SIG-M5 (cell line): ENCODE results near the gene POLR3B.
"Not testable (repeated sequence)": the region's sequence is repeated elsewhere in the genome, so short reads cannot be mapped to it uniquely, and the experiment has no call there.

Experiments
- DNase-seq: peaks from one replicate; lab custom pipeline; 2025; lab: John Stamatoyannopoulos, UW

The POLR3B gene

DNA sequence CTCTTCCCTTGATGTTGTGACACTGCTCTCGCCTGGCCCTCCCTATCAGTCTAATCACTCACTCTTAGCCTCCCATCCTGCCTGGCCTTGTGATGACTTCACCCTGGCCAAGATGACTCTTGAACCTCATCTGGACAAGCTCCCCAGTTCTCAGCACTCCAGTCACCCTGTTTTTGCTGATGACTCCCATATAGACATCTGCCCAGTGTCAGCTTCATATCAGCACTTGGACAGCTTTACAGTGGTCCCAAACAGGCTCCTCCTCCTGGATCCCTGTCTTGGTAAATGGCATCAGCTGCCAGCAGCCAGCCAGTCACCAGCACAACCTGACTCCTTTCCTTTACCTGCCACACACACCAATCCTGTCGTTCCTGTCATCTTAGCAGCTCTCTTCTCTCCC is 104.2 kb downstream of the POLR3B start:
- no peak for DNase-seq

DNA sequence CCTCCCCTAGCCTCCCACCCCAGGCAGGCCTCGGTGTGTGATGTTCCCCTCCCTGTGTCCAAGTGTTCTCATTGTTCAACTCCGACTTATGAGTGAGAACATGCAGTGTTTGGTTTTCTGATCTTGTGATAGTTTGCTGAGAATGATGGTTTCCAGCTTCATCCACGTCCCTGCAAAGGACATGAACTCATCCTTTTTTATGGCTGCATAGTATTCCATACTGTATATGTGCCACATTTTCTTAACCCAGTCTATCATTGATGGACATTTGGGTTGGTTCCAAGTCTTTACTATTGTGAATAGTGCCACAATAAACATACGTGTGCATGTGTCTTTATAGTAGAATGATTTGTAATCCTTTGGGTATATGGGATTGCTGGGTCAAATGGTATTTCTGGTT is 108.1 kb downstream of the POLR3B start:
- not testable (repeated sequence) for DNase-seq

DNA sequence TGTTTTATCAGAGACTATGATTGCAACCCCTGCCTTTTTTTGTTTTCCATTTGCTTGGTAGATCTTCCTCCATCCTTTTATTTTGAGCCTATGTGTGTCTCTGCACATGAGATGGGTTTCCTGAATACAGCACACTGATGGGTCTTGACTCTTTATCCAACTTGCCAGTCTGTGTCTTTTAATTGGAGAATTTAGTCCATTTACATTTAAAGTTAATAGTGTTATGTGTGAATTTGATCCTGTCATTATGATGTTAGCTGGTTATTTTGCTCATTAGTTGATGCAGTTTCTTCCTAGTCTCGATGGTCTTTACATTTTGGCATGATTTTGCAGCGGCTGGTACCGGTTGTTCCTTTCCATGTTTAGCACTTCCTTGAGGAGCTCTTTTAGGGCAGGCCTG is 118.1 kb downstream of the POLR3B start:
- not testable (repeated sequence) for DNase-seq

DNA sequence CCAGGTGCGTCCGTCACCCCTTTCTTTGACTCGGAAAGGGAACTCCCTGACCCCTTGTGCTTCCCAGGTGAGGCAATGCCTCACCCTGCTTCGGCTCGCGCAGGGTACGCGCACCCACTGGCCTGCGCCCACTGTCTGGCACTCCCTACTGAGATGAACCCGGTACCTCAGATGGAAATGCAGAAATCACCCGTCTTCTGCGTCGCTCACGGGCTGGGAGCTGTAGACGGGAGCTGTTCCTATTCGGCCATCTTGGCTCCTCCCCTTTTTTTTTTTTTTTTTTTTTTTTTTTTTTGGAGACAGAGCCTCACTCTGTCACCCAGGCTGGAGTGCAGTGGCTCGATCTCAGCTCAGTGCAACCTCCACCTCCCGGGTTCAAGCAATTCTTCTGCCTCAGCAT is 120.1 kb downstream of the POLR3B start:
- not testable (repeated sequence) for DNase-seq

DNA sequence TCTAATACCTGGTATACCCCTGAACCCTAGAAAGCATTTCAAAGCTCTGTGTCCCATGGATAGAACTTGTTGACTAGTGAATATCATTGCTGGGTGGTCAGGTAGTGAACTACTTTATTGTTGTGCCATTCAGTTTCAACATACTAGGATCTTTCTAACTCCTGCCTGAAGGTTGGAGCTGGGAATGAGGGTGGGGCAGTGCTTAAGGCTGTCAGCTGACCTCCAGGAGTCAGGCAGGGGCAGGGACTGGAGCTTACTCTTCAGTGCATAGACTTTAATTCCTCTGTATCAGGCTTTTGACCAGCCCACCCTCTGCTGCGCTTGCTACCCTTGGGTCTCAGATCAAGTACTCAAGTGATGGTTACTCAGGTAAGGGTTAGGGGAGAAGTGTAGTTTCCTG is 122.7 kb downstream of the POLR3B start:
- DNase-seq = no peak

DNA sequence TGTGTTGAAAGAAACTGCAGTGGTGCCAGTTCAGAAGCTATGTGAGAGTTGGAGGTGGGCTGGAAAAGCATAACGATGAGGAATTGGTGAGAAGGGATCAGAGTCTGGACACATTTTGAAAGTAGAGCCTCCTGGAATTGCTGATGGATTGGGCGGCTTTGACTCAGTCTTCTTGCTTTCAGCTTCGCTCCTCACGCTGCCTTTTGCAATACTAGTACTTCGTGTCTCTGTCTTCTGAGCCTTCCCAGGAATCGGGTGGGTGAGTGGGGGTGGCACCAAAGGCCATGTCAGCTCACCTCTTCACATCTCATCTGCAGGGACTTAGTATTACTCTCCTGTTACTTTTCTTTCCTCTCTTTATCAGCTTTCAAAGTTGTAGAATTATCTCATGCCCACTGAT is 123.7 kb downstream of the POLR3B start:
- no peak for DNase-seq

DNA sequence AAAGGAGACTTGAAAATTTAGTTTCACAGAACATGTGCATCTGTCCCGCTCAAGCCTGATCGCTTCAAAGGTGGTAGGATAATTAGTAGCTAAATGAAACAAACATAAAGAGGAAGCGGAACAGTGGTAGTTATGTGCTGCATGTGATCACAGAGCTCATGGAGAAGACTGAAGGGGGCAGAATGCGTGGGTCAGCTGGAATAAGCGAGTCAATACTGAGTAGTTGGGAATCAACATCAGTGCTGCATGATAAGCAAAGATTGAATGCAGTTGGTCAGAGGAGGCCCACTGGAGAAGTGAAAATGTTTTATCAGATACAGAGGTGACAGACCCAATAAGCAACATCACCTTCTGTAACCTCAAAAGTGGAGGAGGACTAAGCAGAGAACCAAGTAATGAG is 130.1 kb downstream of the POLR3B start:
- no peak for DNase-seq

DNA sequence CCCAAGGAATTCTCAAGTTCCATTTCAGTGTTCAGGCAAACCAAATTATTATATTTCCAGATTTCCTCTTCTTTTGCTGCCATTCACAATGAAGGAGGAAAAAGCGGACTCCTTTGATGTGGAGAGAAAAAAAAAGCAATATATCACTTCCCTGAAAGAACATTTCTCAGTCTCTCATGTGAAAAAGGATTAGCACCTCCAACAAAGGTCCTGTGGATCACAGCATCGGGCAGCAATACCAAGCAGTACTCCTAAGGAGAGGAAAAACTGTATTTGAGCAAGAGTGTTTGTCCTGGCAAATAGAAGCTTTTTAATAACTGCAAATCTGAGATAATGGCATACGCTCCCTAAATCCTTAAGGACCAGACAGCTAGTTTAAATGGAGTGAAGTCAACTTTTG is 131.3 kb downstream of the POLR3B start:
- DNase-seq = no peak

DNA sequence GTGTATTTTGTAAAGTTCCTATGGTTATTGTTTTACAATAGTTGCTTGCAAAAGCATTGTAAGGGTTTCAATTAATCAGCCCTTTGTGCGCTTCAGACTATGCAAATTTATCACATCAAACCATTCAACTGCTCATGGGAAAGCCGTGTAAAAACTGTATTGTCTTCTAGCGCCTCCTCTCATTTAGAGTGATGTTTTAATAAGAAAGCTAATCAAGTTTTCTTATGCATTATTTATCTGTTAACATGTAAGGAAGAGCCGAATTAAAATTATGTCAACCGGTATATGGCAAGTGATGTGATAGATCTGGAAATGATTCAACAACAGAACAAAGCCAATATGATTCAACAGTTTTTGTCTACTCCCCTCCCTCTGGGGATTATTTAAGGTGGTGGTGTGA is 132.7 kb downstream of the POLR3B start:
- DNase-seq = no peak

DNA sequence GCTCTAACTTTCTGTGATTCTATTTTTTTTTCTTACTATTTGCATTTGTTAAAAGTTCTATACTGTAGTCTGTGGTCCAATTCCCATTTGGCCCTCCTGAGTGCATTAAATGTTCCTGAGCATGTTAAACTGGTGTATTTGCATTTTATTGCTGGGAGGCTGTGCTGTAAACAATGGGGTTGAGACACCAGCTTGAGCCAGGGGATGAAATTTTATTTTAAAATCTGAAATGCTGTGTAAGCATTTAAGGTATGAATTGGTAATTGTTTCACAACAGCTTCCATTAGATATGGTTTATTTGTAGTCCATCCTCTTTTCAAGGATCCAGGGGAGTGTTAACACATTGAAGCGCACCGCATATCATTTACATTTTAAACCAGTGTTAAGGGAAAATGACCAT is 135.3 kb downstream of the POLR3B start:
- no peak for DNase-seq

DNA sequence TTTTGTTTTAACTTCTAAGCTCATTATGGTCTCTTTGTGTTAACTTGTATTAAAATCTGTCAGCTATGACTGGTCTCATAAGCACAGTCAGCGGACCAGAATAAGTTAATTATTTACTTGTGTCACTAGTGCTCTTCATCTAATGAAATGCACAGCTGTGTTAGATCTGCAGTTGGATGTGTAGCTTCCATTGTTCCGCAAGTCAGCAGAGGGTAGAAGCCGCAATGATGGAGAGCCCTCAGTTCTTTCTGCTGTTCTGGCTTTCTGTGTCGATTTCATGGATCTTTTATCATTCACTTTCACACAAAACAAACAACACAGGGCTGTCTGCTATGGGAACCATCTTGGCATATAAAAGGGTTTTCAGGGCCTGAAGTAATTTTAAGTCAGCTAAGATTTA is 136.0 kb downstream of the POLR3B start:
- DNase-seq = no peak

DNA sequence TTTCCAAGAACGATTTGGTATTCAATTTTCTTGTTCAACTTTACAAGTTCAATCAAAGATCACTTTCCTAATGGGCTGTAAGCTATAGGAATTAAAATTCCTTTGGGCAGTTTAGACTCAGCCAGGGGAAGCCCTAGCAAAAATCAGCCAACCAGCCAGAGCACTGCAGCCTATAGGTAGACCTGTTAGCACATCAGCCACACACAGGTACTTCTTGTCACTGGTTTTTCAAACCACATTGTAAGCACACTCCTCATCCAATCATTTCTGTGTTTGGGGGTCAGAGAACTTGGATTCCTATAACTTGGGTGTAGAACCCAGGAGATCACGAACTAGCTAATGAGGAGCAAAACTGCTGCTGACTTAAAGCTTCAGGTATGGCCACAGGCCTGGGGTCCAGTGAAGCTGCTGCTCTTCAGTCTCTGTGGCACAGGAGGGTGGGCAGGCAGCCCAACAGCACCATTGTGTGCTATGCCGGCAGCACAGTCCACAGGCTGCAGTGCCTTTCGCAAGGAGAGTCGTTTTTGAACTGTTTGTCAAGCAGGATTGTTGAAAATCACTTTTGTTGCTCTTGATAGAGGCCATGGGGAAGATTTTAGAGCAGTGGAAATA is 137.9 kb downstream of the POLR3B start:
- DNase-seq = no peak

DNA sequence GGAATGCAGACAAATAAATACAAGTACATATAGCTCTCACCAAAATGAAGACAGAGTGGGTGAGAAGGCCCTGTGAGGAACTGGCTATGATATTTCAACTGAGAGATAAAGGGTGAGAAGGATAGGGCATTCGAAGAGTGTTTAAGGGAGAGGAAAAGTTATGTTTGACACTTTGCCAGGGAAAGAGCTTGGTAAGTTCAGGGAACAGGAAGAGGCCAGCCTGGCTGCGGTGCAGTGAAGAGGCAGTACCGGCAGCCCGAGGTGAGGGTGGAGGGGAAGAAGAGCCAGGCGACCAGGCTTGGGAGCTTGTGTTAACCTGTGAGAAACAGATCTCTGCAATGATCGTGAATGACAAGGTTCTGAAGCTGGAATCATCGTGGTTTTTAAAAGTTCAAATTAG is 140.5 kb downstream of the POLR3B start:
- DNase-seq = no peak

DNA sequence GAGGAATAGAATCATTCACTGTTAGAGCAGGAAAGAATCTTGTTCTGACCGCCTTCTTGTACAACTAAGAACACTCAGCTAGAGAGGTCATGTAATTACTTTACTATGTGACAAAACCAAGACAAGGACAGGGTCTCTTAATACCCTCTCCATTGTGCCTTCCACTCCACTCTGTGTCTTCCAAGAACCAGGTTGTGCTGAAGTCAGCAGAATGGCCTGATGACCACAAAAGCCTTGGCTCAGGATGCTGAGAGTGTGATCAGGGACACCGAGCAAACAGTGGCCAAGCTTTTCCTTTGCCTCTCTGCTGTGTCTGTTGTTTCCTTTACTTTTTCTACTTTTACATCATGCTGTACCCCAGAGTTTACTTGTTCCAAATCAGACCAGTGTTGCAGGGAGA is 142.1 kb downstream of the POLR3B start:
- DNase-seq = no peak

DNA sequence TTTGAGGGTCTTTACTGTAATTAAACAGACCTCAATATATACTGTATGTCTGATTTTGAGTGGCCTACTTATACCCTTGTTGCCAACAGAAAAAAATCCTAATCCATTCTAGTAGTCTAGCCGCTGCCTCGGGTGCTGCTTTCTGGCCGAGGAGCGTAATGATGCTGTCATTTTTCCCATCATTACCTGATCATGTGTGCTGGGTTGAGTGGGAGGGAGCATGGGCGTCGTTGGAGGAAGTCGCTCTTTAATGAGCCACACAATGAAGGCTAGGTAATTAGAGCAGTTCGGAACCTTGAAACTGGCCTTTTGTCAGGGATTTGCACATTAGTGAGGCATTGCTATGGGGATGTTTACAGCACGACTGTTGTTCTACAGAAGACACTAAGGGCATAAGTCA is 149.1 kb downstream of the POLR3B start:
- DNase-seq = no peak

DNA sequence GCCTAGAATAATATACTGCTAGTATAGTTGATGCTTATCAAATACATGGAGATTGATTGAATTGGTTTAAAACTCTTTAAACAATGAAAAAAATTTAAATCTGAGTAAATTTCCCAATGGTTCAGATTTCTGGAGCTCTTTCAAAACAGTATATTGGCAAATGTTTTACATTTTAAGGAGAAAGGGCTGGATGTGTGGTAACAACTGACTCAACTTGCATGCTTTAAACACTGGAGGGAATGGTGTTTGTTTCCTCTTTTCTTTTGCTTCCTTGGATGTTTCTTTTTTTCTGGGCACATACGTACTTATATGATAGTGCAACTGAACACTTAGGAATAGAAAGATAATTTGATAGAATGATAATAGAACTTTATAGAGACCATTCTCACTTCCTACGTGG is 151.4 kb downstream of the POLR3B start:
- DNase-seq = no peak

DNA sequence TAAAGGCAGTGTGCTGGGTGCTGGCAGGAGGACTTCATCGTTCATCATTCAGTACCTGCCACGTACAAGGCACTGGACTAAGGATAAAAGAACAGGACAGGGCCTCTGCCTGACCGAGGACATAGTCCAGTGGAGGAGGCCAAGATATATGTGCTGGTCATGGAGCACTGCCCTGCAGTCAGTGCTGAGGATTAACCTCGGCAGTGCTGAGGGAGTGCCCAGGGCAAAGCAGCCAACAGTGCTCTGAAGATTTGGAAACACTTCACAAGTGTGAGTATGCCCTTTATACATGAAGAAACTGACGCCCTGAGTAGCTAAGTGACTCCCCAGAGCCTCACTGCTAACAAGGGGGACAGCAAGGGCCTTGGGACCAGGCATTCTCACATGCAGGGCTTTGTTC is 153.8 kb downstream of the POLR3B start:
- no peak for DNase-seq

DNA sequence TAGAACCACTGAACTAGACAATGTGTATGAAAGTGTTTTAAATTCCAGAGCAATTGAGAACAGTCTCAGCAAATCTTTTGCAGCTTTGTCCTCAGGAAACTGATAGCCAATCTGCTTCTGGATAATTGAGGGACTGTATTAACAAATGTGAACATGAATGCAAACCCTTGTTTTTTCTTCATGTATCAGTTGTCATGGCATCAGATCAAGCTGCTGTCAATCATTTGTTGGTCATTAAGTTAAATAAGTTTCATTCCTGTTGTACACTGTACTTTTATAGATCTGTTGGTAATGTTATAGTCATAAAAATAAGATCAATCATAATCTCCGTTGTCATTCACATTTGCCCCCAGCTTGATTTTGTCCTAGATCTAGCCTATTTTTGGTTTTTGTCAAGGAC is 159.8 kb downstream of the POLR3B start:
- DNase-seq = no peak

DNA sequence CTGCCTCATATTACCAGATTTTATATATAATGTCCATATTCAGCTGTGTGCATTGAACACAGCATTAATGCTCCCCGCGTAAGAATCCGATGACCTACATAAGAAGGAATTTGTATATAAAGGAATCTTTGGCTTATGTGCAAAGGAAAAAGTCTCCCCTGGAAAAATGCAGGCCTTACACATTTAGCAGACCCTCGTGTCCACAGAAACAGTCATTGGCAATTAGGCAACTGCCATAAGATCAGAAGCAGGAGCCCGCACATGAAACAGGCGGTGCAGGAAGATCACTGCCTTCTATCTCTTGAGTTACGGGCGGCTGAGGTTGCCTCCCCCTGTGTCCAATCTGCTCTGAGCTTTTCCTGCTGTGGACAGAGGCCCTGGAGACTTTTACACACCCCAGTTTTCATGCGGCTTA is 162.1 kb downstream of the POLR3B start:
- no peak for DNase-seq

DNA sequence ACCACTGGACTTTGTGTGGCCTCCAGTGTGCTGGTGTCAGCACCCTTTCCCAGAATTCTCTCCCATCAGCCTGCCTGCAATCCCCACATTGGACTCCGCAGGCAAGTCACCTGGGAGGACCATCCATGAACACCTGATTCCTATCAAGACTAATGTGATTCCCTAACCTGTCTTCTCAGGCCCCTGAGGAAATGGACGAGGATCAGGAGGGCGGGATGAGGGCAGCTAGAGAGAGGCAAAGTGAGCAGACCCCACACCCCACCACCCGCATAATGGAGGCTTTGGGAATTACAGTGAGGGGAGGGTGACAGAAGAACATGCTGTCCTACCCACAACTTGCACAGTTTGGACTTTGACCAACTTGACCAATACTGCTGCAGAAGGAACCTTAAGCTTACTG is 164.4 kb downstream of the POLR3B start:
- DNase-seq = no peak

DNA sequence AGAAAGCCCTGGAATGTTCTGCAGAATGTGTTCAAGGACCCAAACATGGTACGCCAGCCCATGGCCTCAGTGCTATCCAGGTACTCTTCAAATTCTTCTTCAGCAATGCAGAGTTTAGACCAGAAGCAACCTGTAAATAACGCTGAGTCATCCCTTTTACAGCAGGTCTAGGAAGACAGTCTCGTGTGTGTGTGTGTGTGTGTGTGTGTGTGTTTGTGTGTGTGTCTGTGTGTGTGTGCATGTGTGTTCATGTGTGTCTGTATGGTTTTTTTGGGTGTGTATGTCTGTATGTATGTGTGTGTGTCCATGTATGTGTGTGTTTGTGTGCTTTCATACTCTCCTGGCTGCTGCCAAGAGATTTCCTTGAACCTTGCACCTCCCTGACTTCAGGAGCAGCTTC is 165.2 kb downstream of the POLR3B start:
- no peak for DNase-seq

DNA sequence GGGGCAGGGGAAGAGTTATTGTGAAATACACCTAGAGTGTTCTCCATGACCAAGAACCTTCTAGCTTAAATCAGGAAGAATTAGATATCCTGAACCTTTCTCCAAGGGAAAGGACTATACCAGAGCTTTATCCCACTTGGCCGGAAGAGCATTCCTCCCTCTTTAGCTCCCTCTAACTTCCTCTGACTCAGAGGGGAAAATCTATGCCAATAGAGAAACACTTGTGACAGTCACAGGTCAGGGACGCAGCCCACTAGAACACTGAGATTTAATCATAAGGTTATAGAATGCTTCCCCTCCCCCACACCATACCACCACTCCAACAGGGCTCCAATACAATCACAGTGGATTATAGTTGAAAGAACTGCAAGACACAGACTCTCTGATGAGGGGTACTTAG is 169.8 kb downstream of the POLR3B start:
- no peak for DNase-seq

DNA sequence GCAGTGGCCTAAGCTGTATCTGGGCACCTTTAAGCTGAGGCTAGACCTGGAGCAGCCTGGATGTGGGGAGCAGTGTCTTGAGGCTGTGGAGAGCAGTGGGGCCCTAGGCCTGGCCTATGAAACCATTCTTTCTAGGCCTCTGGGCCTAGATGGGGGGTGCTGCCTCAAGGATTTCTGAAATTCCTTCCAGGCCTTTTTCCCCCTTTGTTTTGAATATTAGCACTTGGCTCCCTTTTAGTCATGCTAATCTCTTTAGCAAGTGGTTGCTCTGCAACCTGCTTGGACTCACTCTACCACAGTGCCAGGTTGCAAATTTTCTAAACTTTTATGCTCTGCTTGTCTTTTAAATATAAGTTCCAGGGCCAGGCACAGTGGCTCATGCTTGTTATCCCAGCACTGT is 183.7 kb downstream of the POLR3B start:
- DNase-seq = no peak

DNA sequence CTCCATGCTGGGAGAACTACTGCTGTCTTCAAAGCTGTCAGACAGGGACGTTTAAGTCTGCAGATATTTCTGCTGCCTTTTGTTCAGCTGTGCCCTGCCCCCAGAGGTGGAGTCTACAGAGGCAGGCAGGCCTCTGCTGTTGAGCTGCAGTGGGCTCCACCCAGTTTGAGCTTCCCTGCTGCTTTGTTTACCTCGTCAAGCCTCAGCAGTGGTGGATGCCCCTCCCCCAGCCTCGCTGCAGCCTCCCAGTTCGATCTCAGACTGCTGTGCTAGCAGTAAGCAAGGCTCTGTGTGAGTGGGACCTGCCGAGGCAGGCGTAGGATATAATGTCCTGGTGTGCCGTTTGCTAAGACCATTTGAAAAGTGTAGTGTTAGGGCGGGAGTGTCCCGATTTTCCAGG is 193.9 kb downstream of the POLR3B start:
- DNase-seq = no peak

DNA sequence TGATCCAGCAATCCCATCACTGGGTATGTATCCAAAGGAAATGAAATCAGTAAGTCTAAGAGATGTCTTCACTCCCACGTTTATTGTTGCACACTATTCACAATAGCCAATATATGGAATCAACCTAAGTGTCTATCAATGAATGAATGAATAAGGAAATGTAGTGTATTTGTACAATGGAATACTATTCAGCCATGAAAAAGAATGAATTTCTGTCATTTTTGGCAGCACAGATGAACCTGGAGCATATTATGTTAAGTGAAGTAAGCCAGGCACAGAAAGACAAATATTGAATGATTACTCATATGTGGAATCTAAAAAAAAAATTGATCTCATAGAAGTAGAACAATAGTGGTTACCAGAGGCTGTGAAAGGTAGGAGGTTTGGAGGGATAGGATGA is 194.7 kb downstream of the POLR3B start:
- DNase-seq = no peak
